NCI-H1417 treated with DMSO at 0.1 percent for 48 hours (cell line): ENCODE results near the gene CPXM1.
"Not testable (repeated sequence)": the region's sequence is repeated elsewhere in the genome, so short reads cannot be mapped to it uniquely, and the experiment has no call there.

Source experiments
- DNase-seq: peaks from one replicate; lab custom pipeline; 2025; lab: John Stamatoyannopoulos, UW

CPXM1 gene

GRCh38 chr20:2820896-2821869 is 20.8 kb upstream of the CPXM1 start:
- DNase-seq = no peak

DNA sequence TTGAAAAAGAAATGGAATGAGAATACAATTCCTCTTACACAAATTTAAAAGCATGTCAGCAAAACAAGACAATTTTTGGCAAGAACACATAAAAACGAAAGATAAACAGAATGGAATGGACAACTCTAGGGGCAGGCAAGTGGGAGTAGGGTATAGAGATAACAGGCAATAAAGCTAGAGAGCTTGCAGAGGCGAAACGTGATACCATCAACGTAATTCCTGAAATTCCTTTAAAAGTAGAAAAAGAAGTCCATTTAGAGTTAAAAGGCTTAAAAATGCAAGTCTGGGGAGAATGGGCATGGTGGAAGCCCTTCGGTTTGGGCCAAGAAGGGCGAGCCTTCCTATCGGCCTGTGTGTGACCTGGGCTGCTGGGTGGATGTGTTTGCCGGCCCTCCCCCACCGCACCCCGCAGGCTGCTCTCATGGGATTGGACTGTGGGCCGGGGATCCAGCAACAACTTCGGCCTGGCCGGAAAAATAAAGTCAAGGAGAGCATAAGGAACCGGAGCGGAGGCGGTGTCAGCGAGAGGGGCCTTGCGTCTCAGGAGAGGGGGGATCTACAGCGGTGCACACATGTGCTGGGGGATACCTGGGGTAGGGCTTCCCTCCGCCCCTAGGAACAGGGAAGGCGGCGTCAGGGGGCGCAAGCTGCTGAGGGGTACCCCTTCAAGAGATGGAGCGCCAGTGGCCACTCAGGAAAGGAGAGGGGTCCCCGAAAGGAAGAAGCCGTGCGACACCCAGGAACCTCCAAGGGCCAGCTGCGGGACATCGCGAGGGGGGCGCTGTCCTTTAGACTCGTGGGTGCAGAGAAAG is 19.9 kb upstream of the CPXM1 start:
- DNase-seq = no peak

GRCh38 chr20:2817891-2818595 is 17.6 kb upstream of the CPXM1 start:
- DNase-seq = no peak

GRCh38 chr20:2817341-2817726 is 16.9 kb upstream of the CPXM1 start:
- no peak for DNase-seq

DNA sequence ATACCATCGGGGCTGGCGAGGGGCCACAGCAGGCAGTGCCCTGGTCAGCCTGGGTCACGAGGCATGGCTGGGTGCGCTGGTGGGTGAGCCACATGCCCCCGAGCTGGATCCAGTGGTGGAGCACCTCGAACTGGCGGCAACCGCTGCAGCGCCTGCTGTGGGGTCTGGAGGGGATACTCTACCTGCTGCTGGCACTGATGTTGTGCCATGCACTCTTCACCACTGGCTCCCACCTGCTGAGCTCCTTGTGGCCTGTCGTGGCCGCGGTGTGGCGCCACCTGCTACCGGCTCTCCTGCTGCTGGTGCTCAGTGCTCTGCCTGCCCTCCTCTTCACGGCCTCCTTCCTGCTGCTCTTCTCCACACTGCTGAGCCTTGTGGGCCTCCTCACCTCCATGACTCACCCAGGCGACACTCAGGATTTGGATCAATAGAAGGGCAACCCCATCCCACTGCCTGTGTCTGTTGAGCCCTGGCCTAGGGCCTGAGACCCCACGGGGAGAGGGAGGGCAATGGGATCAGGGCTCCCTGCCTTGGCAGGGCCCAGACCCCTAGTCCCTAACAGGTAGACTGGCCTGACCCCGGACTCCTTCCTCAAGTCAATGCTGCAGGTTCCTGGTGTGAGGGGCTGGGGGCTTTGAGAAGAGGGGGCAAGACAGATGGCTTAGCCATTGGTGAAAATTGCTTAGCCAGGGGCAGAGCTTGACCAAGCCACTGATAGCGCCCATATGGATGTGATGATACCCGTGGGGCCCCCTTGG is 16.3 kb upstream of the CPXM1 start:
- DNase-seq = no peak

- DNase-seq = no peak
Observed at GRCh38 chr20:2816030-2816582, 15.7 kb upstream of the CPXM1 start, which contains the start of gene TMEM239. TMEM239 (plus strand) TSS chr20:2816364; CDS start chr20:2816555, 191 bp downstream.

DNA sequence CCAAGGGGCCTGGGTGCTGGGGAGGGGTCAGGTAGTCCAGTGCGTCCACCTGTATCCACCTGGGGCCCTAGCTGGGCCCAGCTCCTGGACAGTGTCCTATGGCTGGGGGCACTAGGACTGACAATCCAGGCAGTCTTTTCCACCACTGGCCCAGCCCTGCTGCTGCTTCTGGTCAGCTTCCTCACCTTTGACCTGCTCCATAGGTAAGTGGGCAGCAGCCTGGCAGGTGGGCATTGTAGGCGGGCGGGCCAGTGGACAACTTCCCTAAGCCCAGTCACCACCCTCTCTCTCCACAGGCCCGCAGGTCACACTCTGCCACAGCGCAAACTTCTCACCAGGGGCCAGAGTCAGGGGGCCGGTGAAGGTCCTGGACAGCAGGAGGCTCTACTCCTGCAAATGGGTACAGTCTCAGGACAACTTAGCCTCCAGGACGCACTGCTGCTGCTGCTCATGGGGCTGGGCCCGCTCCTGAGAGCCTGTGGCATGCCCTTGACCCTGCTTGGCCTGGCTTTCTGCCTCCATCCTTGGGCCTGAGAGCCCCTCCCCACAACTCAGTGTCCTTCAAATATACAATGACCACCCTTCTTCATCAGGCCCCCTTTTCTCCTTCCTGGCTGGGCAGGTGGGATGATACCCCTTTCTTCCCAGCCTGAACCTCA is 14.9 kb upstream of the CPXM1 start:
- no peak for DNase-seq

- DNase-seq = no peak
Observed at GRCh38 chr20:2814587-2815051, 14.2 kb upstream of the CPXM1 start, which contains the start of gene C20orf141. C20orf141 (plus strand) TSS chr20:2814987; CDS start chr20:2815185, 198 bp downstream.

DNA sequence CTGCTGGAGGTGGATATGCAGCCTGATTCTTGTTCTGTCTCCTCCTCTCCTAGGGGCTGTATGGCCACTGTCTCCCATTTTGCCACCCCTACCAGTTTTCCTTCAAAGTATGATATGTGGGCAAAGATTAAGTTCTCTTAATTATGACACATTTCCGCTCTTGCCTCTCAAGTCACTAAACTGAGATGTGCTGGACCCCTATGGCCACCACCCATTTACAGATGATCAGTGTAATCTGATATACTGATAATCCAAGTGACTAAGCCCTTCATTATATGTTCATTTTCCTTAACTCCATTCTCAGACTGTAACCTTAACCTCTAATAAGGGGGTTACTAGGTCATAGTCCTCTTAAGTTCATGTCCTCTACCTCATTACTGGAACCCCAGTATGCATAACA is 13.6 kb upstream of the CPXM1 start:
- DNase-seq = no peak

GRCh38 chr20:2812189-2812588 is 11.8 kb upstream of the CPXM1 start:
- DNase-seq = no peak

DNA sequence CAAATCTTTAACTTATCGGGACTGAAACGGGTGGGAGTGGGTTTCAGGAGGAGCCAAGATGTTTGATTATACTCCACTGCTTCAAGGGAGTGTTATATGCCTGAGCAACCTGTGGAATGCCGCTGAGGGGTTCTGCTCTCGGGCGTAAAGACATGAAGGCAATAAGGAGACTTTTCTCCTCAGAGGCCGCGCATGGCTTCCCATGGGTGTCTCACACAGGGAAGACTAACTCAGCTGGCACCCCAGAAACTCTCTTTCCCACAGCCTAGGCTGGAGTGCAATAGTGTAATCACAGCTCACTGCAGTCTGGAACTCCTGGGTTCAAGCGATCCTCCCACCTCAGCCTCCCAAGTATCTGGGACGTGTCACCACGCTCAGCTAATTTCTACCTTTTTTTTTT is 9.3 kb upstream of the CPXM1 start:
- no peak for DNase-seq

DNA sequence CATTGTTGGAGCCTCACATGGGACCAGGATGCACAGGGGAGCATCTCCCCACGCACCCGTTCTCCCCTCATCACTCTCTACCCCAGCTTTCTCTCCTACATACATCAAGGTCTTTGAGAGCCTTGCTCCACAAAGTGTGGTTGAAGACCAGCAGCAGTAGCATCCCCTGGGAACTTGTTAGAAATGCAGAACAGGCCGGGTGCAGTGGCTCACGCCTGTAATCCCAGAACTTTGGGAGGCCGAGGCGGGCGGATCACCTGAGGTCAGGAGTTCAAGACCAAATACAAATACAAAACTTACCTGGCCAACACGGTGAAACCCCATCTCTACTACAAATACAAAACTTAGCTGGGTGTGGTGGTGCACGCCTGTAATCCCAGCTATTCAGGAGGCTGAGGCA is 7.5 kb upstream of the CPXM1 start:
- not testable (repeated sequence) for DNase-seq

DNA sequence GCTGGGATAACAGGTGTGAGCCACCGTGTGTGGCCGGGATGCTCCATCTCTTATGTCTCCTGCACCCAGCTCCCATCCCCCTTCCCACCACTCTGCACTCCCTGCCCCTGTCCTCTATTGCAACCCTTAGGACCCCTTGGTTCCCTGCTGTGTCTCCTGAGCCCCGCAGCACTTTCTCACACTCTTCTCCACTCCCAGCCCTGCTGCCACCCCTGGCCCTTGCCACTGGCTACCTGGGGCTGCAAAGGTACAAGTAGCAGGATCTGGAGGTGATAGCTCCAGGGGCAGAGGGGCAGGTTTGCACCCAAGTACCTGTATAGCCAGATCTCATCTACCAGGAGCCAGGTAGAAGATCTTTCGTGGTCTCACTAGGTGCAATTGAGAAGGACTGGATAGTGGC is 6.6 kb upstream of the CPXM1 start:
- no peak for DNase-seq

DNA sequence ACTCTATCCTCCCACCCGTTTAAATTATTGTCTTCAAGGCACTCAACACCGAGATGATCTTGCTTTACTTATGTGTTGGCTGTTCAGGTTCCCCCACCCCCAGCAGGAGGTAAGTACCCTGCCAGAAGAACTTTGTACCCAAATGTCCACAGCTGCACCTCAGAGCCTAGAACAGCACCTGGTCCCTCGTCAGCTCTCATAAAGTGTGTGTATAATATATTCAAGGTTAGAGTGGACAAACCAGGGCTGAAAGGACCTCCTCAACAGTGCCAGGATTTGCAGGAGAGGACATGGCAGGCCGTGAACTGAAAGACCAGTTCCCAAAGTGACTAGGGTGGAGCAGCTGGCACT is 5.9 kb upstream of the CPXM1 start:
- DNase-seq = no peak

GRCh38 chr20:2805689-2806350 is 5.4 kb upstream of the CPXM1 start:
- no peak for DNase-seq

DNA sequence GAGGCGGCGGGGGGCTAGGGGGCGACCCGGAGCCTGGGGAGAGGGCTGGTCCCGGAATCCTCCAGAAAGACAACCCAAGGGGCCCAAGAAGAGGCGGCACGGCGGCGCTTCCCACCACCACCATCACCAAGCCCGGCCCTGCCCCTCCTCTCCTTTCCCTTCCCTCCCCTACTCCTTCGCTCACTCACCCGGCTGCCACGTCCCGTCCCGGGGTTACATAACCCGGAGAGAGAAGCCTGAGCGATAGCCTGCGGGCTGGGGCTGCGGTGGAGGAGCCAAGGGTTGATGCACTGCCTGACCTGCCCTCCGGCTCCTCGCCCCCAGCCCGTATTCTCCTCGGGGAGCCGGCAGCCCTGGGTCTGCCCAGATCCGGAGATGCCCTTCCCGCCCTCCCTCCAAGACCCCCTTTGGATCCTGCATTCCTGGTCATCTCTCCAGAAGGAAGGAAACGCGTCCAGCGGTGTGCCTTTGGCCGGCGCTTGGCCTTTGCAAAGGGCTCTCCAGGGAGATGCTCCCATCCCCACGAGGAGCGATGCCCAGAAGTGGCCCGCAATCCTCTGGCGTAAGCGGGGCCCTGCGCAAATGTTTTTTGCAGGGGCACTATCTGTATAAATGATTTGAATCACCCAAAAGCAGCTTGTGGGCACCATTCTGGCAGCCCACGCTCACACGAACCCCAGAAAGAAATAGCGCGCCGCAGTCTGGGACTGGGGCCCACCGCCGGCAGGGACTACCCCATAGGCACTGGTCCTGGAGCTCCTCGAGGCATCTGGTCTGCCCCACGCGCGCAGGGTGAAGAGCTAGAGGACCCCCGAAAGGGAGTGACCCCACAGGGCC is 4.6 kb upstream of the CPXM1 start:
- DNase-seq = no peak

DNA sequence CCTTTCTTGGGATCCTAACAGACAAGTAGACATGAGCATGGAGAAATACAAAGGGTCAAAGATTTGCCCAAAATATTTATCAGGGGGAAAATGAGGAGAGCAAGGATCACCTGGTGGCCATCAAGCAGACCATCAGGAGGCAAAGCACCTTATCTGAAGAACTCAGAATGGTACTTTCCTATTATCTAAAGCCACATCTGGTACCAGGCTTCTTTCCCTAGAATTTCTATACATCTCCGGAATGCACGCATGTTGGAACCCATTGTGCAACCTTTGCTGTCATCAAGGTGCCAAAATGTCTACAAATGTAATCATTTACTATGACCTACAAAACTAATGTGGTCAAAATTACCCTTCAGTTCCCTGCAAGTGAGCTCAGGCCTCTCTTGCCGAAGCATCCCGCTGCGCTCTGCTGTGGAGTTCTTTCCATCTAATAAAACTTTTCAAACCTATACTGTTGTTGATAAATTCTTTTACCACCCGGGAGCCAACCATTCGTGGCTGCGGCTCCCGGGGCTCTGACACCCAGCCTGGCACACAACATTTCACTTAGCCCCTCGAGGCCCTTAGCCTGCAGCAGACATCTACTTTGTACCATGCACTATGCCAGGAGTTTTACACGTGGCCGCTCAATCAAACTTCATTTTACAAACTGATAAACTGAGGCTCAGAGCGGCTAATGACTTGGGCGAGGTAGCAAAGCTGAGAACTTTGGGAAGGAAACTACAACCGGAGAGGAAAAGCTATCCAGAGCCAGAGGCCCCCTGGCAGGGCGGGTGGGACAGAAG is 3.8 kb upstream of the CPXM1 start:
- DNase-seq = no peak

GRCh38 chr20:2801286-2801728 is 880 bp upstream of the CPXM1 start:
- no peak for DNase-seq
